Neural cell (in vitro differentiated cells): ENCODE results near the gene PJA1. TPM values are rescaled to one million over a fixed set of nuclear protein-coding genes. Genes with fewer than 3 reads are reported as not detected.

Source experiments
- H2AFZ ChIP-seq: fragments of 200-600, 300-800 bp; sonication (generic), shearing (Covaris generic); 2 replicates; pipeline ENCODE4 v1.6.0; 2014; ENCODE audit warnings: low read depth, mild to moderate bottlenecking, antibody characterized with exemption, low read length, moderate library complexity
- H3F3A ChIP-seq: fragments of 200-600 bp; shearing (Covaris generic); 2 replicates; pipeline ENCODE4 v1.6.1; 2016; ENCODE audit warnings: mild to moderate bottlenecking, moderate library complexity, mixed read lengths, antibody characterized with exemption, low read length; ENCODE audit not compliant: insufficient read depth, poor library complexity, severe bottlenecking
- H3K27ac ChIP-seq: fragments of 200-600, 300-800 bp; sonication (generic), shearing (Covaris generic); 2 replicates; pipeline ENCODE4 v1.5.1; 2014; ENCODE audit warnings: mild to moderate bottlenecking, low read length, moderate library complexity
- H3K27me3 ChIP-seq: fragments of 300-800, 200-600 bp; sonication (generic), shearing (Covaris generic); 2 replicates; pipeline ENCODE4 v1.6.0; 2014; ENCODE audit warnings: mild to moderate bottlenecking, low read depth, low read length, moderate library complexity; ENCODE audit not compliant: insufficient read depth
- H3K36me3 ChIP-seq: fragments of 300-800, 200-600 bp; sonication (generic), shearing (Covaris generic); 2 replicates; pipeline ENCODE4 v1.5.1; 2014; ENCODE audit warnings: mild to moderate bottlenecking, antibody characterized with exemption, low read length, moderate library complexity; ENCODE audit not compliant: insufficient read depth
- H3K4me2 ChIP-seq: fragments of 300-800, 200-600 bp; sonication (generic), shearing (Covaris generic); 2 replicates; pipeline ENCODE4 v1.6.0; 2014; ENCODE audit warnings: mild to moderate bottlenecking, low read length
- H3K4me3 ChIP-seq: fragments of 300-800, 200-600 bp; sonication (generic), shearing (Covaris generic); 2 replicates; pipeline ENCODE4 v1.5.1; 2014; ENCODE audit warnings: mild to moderate bottlenecking, low read length, moderate library complexity
- H3K79me2 ChIP-seq: fragments of 200-600 bp; shearing (Covaris generic); replicated peaks from 2 replicates; pipeline ENCODE4 v1.6.0; 2014; ENCODE audit warnings: mild to moderate bottlenecking, low read length, moderate library complexity; ENCODE audit not compliant: insufficient read depth
- H3K9ac ChIP-seq: fragments of 300-800, 200-600 bp; sonication (generic), shearing (Covaris generic); 2 replicates; pipeline ENCODE4 v1.6.1; 2016; ENCODE audit warnings: mild to moderate bottlenecking, low read length, mixed read lengths
- H3K9me2 ChIP-seq: fragments of 200-600 bp; shearing (Covaris generic); 2 replicates; pipeline ENCODE4 v1.6.1; 2016; ENCODE audit warnings: mild to moderate bottlenecking, low read length, mixed read lengths; ENCODE audit not compliant: insufficient read depth
- H3K9me3 ChIP-seq: fragments of 200-600, 300-800 bp; sonication (generic), shearing (Covaris generic); 2 replicates; pipeline ENCODE4 v1.6.1; 2016; ENCODE audit warnings: mild to moderate bottlenecking, mixed run types, low read length, moderate library complexity, mixed read lengths
- H4K20me1 ChIP-seq: fragments of 200-600 bp; shearing (Covaris generic); 2 replicates; pipeline ENCODE4 v1.6.1; 2016; ENCODE audit warnings: mild to moderate bottlenecking, mixed run types; ENCODE audit not compliant: insufficient read depth
- EP300 ChIP-seq: fragments of 450-650 bp; conservative IDR thresholded peaks from 2 replicates; pipeline ENCODE4 v1.6.1; 2014; ENCODE audit warnings: antibody characterized with exemption, mild to moderate bottlenecking, moderate library complexity; ENCODE audit not compliant: poor library complexity, severe bottlenecking
- EZH2 ChIP-seq: fragments of 200-600, 300-800 bp; shearing (Covaris generic), sonication (generic); IDR thresholded peaks from 2 replicates; pipeline ENCODE4 v1.6.1; 2014; ENCODE audit warnings: antibody characterized with exemption, low read length, borderline replicate concordance, mild to moderate bottlenecking; ENCODE audit not compliant: insufficient read depth, poor library complexity, severe bottlenecking
- MXI1 ChIP-seq: fragments of 450-650 bp; conservative IDR thresholded peaks from 2 replicates; pipeline ENCODE4 v1.6.1; 2014; ENCODE audit warnings: antibody characterized with exemption, mild to moderate bottlenecking; ENCODE audit not compliant: poor library complexity, severe bottlenecking
- POLR2AphosphoS5 ChIP-seq: IDR thresholded peaks from 2 replicates; pipeline ENCODE4 v1.6.1; 2012
- RAD21 ChIP-seq: fragments of 450-650 bp; conservative IDR thresholded peaks from 2 replicates; pipeline ENCODE4 v1.6.1; 2014; ENCODE audit warnings: antibody characterized with exemption, mild to moderate bottlenecking, moderate library complexity
- REST ChIP-seq: IDR thresholded peaks from 2 replicates; pipeline ENCODE4 v1.6.1; 2012; ENCODE audit warnings: borderline replicate concordance
- SMC3 ChIP-seq: fragments of 450-650 bp; conservative IDR thresholded peaks from 2 replicates; pipeline ENCODE4 v1.6.1; 2014; ENCODE audit warnings: antibody characterized with exemption, mild to moderate bottlenecking, moderate library complexity; ENCODE audit not compliant: poor library complexity
- TAF1 ChIP-seq: IDR thresholded peaks from 2 replicates; pipeline ENCODE4 v1.6.1; 2012; ENCODE audit warnings: low read depth
- polyA plus RNA-seq: library from polyadenylated mRNA; depleted of rRNA; stranded (reverse); fragments of >200 nt; gene quantifications from 2 replicates; pipeline ENCODE4 v1.2.3, GENCODE V29; 2014
- TF ChIP-seq, protein P1 (sequence below): fragments of 450-650 bp; IDR thresholded peaks from 2 replicates; pipeline ENCODE4 v1.5.1; 2014; ENCODE audit warnings: antibody characterized with exemption, mild to moderate bottlenecking, moderate library complexity; ENCODE audit not compliant: poor library complexity, severe bottlenecking

Gene PJA1
- polyA plus RNA-seq, 1 donor from 2014 or later: 214 TPM

- H3K27me3 ChIP-seq: no peaks in the 10 kb centered on the region
- H3K9ac ChIP-seq: no peak overlapping the region
Measured at GRCh38 chrX:69197690-69198089, 32.4 kb upstream of the PJA1 start.

GRCh38 chrX:69196666-69197065 is 31.4 kb upstream of the PJA1 start:
- H3K4me3 ChIP-seq: no peak overlapping the region
- no peaks in the 10 kb centered on the region for H3K36me3 ChIP-seq
- no peaks in the 10 kb centered on the region for H3K27me3 ChIP-seq
- H3K9ac ChIP-seq: no peak overlapping the region
- H3K27ac ChIP-seq: no peak overlapping the region
- no peaks in the 10 kb centered on the region for H3K9me3 ChIP-seq
- no peaks in the 10 kb centered on the region for H4K20me1 ChIP-seq
- H3K79me2 ChIP-seq: no peaks in the 10 kb centered on the region
- no peak overlapping the region for H2AFZ ChIP-seq
- no peaks in the 10 kb centered on the region for H3F3A ChIP-seq
- TF ChIP-seq RAD21 (no peak), EP300 (no peak), SMC3 (no peak), POLR2AphosphoS5 (no peak), TAF1 (no peak), EZH2 (no peak), MXI1 (no peak)
- TF ChIP-seq, protein P1, sequence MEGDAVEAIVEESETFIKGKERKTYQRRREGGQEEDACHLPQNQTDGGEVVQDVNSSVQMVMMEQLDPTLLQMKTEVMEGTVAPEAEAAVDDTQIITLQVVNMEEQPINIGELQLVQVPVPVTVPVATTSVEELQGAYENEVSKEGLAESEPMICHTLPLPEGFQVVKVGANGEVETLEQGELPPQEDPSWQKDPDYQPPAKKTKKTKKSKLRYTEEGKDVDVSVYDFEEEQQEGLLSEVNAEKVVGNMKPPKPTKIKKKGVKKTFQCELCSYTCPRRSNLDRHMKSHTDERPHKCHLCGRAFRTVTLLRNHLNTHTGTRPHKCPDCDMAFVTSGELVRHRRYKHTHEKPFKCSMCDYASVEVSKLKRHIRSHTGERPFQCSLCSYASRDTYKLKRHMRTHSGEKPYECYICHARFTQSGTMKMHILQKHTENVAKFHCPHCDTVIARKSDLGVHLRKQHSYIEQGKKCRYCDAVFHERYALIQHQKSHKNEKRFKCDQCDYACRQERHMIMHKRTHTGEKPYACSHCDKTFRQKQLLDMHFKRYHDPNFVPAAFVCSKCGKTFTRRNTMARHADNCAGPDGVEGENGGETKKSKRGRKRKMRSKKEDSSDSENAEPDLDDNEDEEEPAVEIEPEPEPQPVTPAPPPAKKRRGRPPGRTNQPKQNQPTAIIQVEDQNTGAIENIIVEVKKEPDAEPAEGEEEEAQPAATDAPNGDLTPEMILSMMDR: no peak
- no peak overlapping the region for H3K4me2 ChIP-seq
- H3K9me2 ChIP-seq: no peaks in the 10 kb centered on the region

More at GRCh38 chrX:69197690-69198089, 32.4 kb upstream of the PJA1 start:
- no peak overlapping the region for H3K4me2 ChIP-seq
- H3F3A ChIP-seq: no peaks in the 10 kb centered on the region
- H3K9me2 ChIP-seq: no peaks in the 10 kb centered on the region
- TF ChIP-seq REST: no peak
- no peak for TF ChIP-seq SMC3
- TF ChIP-seq EP300: no peak
- TF ChIP-seq EZH2: no peak
- TF ChIP-seq POLR2AphosphoS5: no peak
- TF ChIP-seq, protein P1: no peak
- TF ChIP-seq TAF1: no peak
- TF ChIP-seq MXI1: no peak
- TF ChIP-seq RAD21: no peak
- H3K79me2 ChIP-seq: no peaks in the 10 kb centered on the region
- no peak overlapping the region for H3K4me3 ChIP-seq
- no peaks in the 10 kb centered on the region for H4K20me1 ChIP-seq
- no peaks in the 10 kb centered on the region for H3K36me3 ChIP-seq
- H3K9me3 ChIP-seq: no peaks in the 10 kb centered on the region
- H3K27ac ChIP-seq: no peak overlapping the region
- H2AFZ ChIP-seq: no peak overlapping the region
